ENCODE data around the gene AIM2. TPM values are rescaled to one million over a fixed set of nuclear protein-coding genes. Genes with fewer than 3 reads are reported as not detected.
A peak's percentile ranks its signal among the peaks of the same experiment; 100 is the strongest.

The AIM2 gene
- total and polyA plus RNA-seq, 10 of the 15 experiments (the other 5 are each of a cell fraction or from before 2014, with no cell fraction given): 7.9 to 35.7 (median 12.8) TPM

- TF ChIP-seq ZBTB11 (CRISPR knock-in tag; IDR thresholded peaks at IDR 0.05) (no peak), DPF2 (IDR thresholded peaks at IDR 0.05) (peak; percentile 97), BCL3 (IDR thresholded peaks at IDR 0.05; ENCODE audit: borderline replicate concordance, insufficient read depth, low read depth, low read length, poor library complexity, severe bottlenecking) (no peak), ZNF24 (IDR thresholded peaks at IDR 0.05) (no peak), NR2F1 (conservative IDR thresholded peaks at IDR 0.05) (peak; percentile 51; the same call in 1 of the 2 replicates), KLF5 (IDR thresholded peaks at IDR 0.05; ENCODE audit: partially characterized antibody) (no peak), ZNF217 (IDR thresholded peaks at IDR 0.05) (peak; percentile 69; the same call in 1 of the 2 replicates), EP300 (IDR thresholded peaks at IDR 0.05; ENCODE audit: borderline replicate concordance in 1 of 2, control insufficient read depth in 1 of 2, low read depth in 2 of 2, low read length in 2 of 2) (peak; percentile 81 to 95), MLLT1 (IDR thresholded peaks at IDR 0.05) (no peak), MTA2 (IDR thresholded peaks at IDR 0.05; ENCODE audit: low read depth) (peak; percentile 84), IRF4 (IDR thresholded peaks at IDR 0.05; ENCODE audit: low read depth, low read length) (peak; percentile 92), CEBPZ (IDR thresholded peaks at IDR 0.05; ENCODE audit: low read depth, low read length) (no peak), STAT3 (IDR thresholded peaks at IDR 0.05; ENCODE audit: low read depth, low read length) (0 out of 2 replicates have a peak, but pooled peaks have one; percentile 91), REST (IDR thresholded peaks at IDR 0.05; ENCODE audit: low read depth, low read length) (no peak)
Observed at GRCh38 chr1:159067699-159068621, 8.6 kb downstream of the AIM2 start (continued).

Data from GM12878 (cell line).